Ovary (tissue), 9 donors: ENCODE results near the gene GRID1. TPM values are rescaled to one million over a fixed set of nuclear protein-coding genes. Genes with fewer than 3 reads are reported as not detected.

ENCODE experiments used
- DNase-seq, 5 donors: peaks; one replicate each; pipeline ENCODE4 v3.0.0-alpha.2; 2019 to 2020
- H3K27ac ChIP-seq, 2 donors: fragments of 200-600 bp; one replicate each; pipeline versions ENCODE4 v1.5.1 to v1.8.0; 2019 to 2022
- H3K27me3 ChIP-seq: fragments of 200-600 bp; one replicate; pipeline ENCODE4 v1.8.0; 2022
- H3K36me3 ChIP-seq: fragments of 200-600 bp; sonication (generic); one replicate; pipeline ENCODE4 v1.5.1; 2019
- H3K4me1 ChIP-seq: one replicate; pipeline ENCODE4 v1.8.1; 2013; ENCODE audit warnings: mild to moderate bottlenecking, moderate library complexity; ENCODE audit not compliant: insufficient read depth
- H3K4me3 ChIP-seq: fragments of 200-600 bp; sonication (generic); one replicate; pipeline ENCODE4 v1.5.1; 2017
- H3K9me3 ChIP-seq, 2 donors: fragments of 200-600 bp in 1 of 2; sonication (generic) in 1 of 2; one replicate each; pipeline versions ENCODE4 v1.5.1 to v1.8.1; 2013 to 2019; ENCODE audit warnings: mild to moderate bottlenecking in 1 of 2, moderate library complexity in 1 of 2
- CTCF ChIP-seq, 3 donors: fragments of 450-650 bp in 2 of 3; fragments of 200-600 bp in 1 of 3; IDR thresholded peaks; one replicate each; pipeline versions ENCODE4 v1.5.1 to v1.8.0; 2016 to 2022; ENCODE audit warnings: antibody characterized with exemption in 3 of 3, mild to moderate bottlenecking in 1 of 3
- EP300 ChIP-seq: sonication (generic); formaldehyde crosslinking; IDR thresholded peaks from one replicate; pipeline ENCODE4 v1.6.1; 2017; ENCODE audit warnings: antibody characterized with exemption
- POLR2A ChIP-seq: fragments of 450-650 bp; IDR thresholded peaks from one replicate; pipeline ENCODE4 v1.6.1; 2017; ENCODE audit warnings: antibody characterized with exemption, mild to moderate bottlenecking, moderate library complexity
- WGBS, 3 donors: extraction: QIAGEN DNeasy Blood & Tissue Kit in 1 of 3; methylation state at CpG; one replicate each; pipeline versions ENCODE4 v1.1.5 to v1.1.7; 2013 to 2017; 5-methylcytosine and 5-hydroxymethylcytosine counted together
- intact Hi-C, 4 donors: fragments of 100-400 bp; cut with DNase I; formaldehyde crosslinking; loops; one replicate each; pipeline versions ENCODE4 v1.11.0 to v1.15.1; 2022 to 2023
- polyA plus RNA-seq, 2 donors: library from polyadenylated mRNA; stranded (reverse); fragments of 200-250 nt in 1 of 2; fragments of 350-450 nt in 1 of 2; fragmentation: Illumina TruSeq in 1 of 2; extraction: RNeasy Lipid Tissue Mini Kit (QIAGEN cat#74804) in 1 of 2; gene quantifications; one replicate each; pipeline ENCODE4 v1.2.3, GENCODE V29; 2013 to 2014
- total RNA-seq, 7 donors: library from RNA; depleted of rRNA in 2 of 7; stranded (reverse); fragments of >200 nt in 2 of 7; fragmentation: NEBNext Ultra II Directional in 3 of 7; extraction: Animal tissue kit (Norgen Biotek cat#: 25700) in 3 of 7; gene quantifications; one replicate each; pipeline versions ENCODE4 v1.1.0 to v1.2.4, GENCODE V29; 2016 to 2023
- donor health status: DM: no; HTN: no; CAD: no; lungs with moderate emphysema.
- donor health status: DM: no; HTN: no; CAD: no.
- donor health status: Bipolar disorder and iron deficiency.
- donor health status: DM: yes; HTN: yes; CAD: no.
- donor health status: DM: no; HTN: no; CAD: no.
- donor health status: DM: yes; HTN: yes; CAD: no.

The GRID1 gene
- total and polyA plus RNA-seq, 9 donors, result 0.57 to 6.2 (median 1.8) TPM

GRCh38 chr10:85673270-85673669, 693.3 kb downstream of the GRID1 start:
- peaks cover 0 to 3% of the 10 kb centered on the region in 2 donors for H3K9me3 ChIP-seq
- H3K4me1 ChIP-seq, result no peaks in the 10 kb centered on the region
- no peak overlapping the region for H3K4me3 ChIP-seq
- WGBS, 3 donors, result 68 to 85% (median 74%) methylated on average over 1 of the region's 1 CpG
- no peak for TF ChIP-seq CTCF (IDR thresholded peaks at IDR 0.05)
- no peaks in the 10 kb centered on the region for H3K36me3 ChIP-seq
- no peak overlapping the region for H3K27ac ChIP-seq
- no peaks in the 10 kb centered on the region for H3K27me3 ChIP-seq
- intact Hi-C loops, result no loop called here
- DNase-seq, result no peak

- WGBS, 3 donors, result 67 to 93% (median 84%) methylated on average over 1 of the region's 1 CpG
- no peaks in the 10 kb centered on the region for H3K27me3 ChIP-seq
- intact Hi-C loops, result no loop called here
- DNase-seq, result no peak
- TF ChIP-seq POLR2A (no peak), EP300 (no peak), CTCF (IDR thresholded peaks at IDR 0.05) (no peak)
- H3K4me3 ChIP-seq, result no peak overlapping the region
- H3K4me1 ChIP-seq, result no peaks in the 10 kb centered on the region
- no peak overlapping the region for H3K27ac ChIP-seq
- peaks cover 0 to 3% of the 10 kb centered on the region in 2 donors for H3K9me3 ChIP-seq
- H3K36me3 ChIP-seq, result no peaks in the 10 kb centered on the region
Measured at GRCh38 chr10:85671530-85671929, 695.1 kb downstream of the GRID1 start.

GRCh38 chr10:85668522-85668921, 698.1 kb downstream of the GRID1 start:
- intact Hi-C loops, result no loop called here
- Histone ChIP-seq H3K9me3 (no peaks in the 10 kb centered on the region), H3K27me3 (no peaks in the 10 kb centered on the region), H3K4me3 (no peak overlapping the region), H3K36me3 (no peaks in the 10 kb centered on the region), H3K4me1 (no peaks in the 10 kb centered on the region), H3K27ac (no peak overlapping the region)
- WGBS, 3 donors, result 94 to 100% (median 95%) methylated on average over 1 of the region's 1 CpG
- TF ChIP-seq CTCF (IDR thresholded peaks at IDR 0.05) (no peak), POLR2A (no peak)
- no peak for DNase-seq

GRCh38 chr10:85667638-85668233, 698.9 kb downstream of the GRID1 start:
- no peak for DNase-seq
- Histone ChIP-seq H3K9me3 (no peaks in the 10 kb centered on the region), H3K4me3 (no peak overlapping the region), H3K27ac (no peak overlapping the region), H3K4me1 (no peaks in the 10 kb centered on the region), H3K27me3 (no peaks in the 10 kb centered on the region), H3K36me3 (no peaks in the 10 kb centered on the region)
- 29 to 51% (median 35%) methylated on average over 5 of the region's 5 CpGs for WGBS, 3 donors
- TF ChIP-seq POLR2A (no peak), CTCF (IDR thresholded peaks at IDR 0.05) (no peak), EP300 (no peak)
- intact Hi-C loops, result no loop called here
